Measurements from ENCODE around the gene ATXN3L.

GRCh38 chrX:13345037-13345436 is 25.2 kb upstream of the ATXN3L start:
- TF ChIP-seq KLF8 (tag by site-specific recombination; IDR thresholded peaks at IDR 0.05), result no peak
- no peak for TF ChIP-seq ZNF404 (tag by site-specific recombination; IDR thresholded peaks at IDR 0.05)
- TF ChIP-seq HOXA7 (CRISPR knock-in tag; IDR thresholded peaks at IDR 0.05; ENCODE audit: borderline replicate concordance), result no peak
- no peak for TF ChIP-seq ZNF76 (tag by site-specific recombination; IDR thresholded peaks at IDR 0.05; ENCODE audit: borderline replicate concordance, low read depth)
- TF ChIP-seq SETDB1 (IDR thresholded peaks at IDR 0.05; ENCODE audit: insufficient read length, low read length), result no peak

Measured in HEK293 (cell line).